ENCODE results near the gene USP54. TPM values are rescaled to one million over a fixed set of nuclear protein-coding genes. Genes with fewer than 3 reads are reported as not detected.

Gene USP54
- total and polyA plus RNA-seq, 8 donors, result 54.8 to 122 (median 66.1) TPM

GRCh38 chr10:73634421-73634820 is 43.3 kb upstream of the USP54 start:
- Histone ChIP-seq H3K36me3 (no peaks in the 10 kb centered on the region), H3K4me3 (no peak overlapping the region), H3K27ac (no peak overlapping the region), H3K4me1 (no peaks in the 10 kb centered on the region), H3K9me3 (no peaks in the 10 kb centered on the region), H3K27me3 (no peaks in the 10 kb centered on the region)
- ATAC-seq (no peak), DNase-seq (peak in 1 of 4 donors; percentile 72)
- intact Hi-C loops (cut with DNase I), result no loop called here
- no peak for TF ChIP-seq CTCF (IDR thresholded peaks at IDR 0.05)

- no peaks in the 10 kb centered on the region for H3K36me3 ChIP-seq
- no peaks in the 10 kb centered on the region for H3K27me3 ChIP-seq
- no peak for ATAC-seq
- H3K27ac ChIP-seq, result no peak overlapping the region
- TF ChIP-seq CTCF (IDR thresholded peaks at IDR 0.05), result no peak
- no peak overlapping the region for H3K4me3 ChIP-seq
- DNase-seq, result no peak
- peaks cover 10 to 11% of the 10 kb centered on the region in 2 donors for H3K4me1 ChIP-seq
- no peaks in the 10 kb centered on the region for H3K9me3 ChIP-seq
- intact Hi-C loops (cut with DNase I), result no loop called here
Observed at GRCh38 chr10:73629165-73629564, 38.0 kb upstream of the USP54 start.

- no peak for DNase-seq
- H3K27me3 ChIP-seq, result no peaks in the 10 kb centered on the region
- H3K9me3 ChIP-seq, result no peaks in the 10 kb centered on the region
- no peak for ATAC-seq
- H3K4me3 ChIP-seq, result no peak overlapping the region
- no peaks in the 10 kb centered on the region for H3K36me3 ChIP-seq
- intact Hi-C loops (cut with DNase I), result no loop called here
- no peak for TF ChIP-seq CTCF (IDR thresholded peaks at IDR 0.05)
- H3K27ac ChIP-seq, result no peak overlapping the region
- H3K4me1 ChIP-seq, result peaks cover 10 to 11% of the 10 kb centered on the region in 2 donors
Observed at GRCh38 chr10:73628405-73628804, 37.3 kb upstream of the USP54 start.

- H3K27me3 ChIP-seq, result no peaks in the 10 kb centered on the region
- no peak overlapping the region for H3K27ac ChIP-seq
- DNase-seq, result no peak
- intact Hi-C loops (cut with DNase I), result no loop called here
- H3K36me3 ChIP-seq, result no peaks in the 10 kb centered on the region
- no peak for TF ChIP-seq CTCF (IDR thresholded peaks at IDR 0.05)
- H3K4me1 ChIP-seq, result peaks cover 10 to 11% of the 10 kb centered on the region in 2 donors
- no peak overlapping the region for H3K4me3 ChIP-seq
- H3K9me3 ChIP-seq, result no peaks in the 10 kb centered on the region
- ATAC-seq, result no peak
Observed at GRCh38 chr10:73627300-73627699, 36.2 kb upstream of the USP54 start.

GRCh38 chr10:73625884-73626752 is 35.0 kb upstream of the USP54 start:
- Histone ChIP-seq H3K36me3 (no peaks in the 10 kb centered on the region), H3K9me3 (no peaks in the 10 kb centered on the region), H3K4me1 (peaks cover 10 to 11% of the 10 kb centered on the region in 2 donors), H3K4me3 (peak overlapping the region; percentile 82 to 83), H3K27me3 (no peaks in the 10 kb centered on the region), H3K27ac (peak overlapping the region; percentile 74 to 78)
- intact Hi-C loops (cut with DNase I), result no loop called here
- DNase-seq, result peak; percentile 95 to 99 (median 96)
- no peak for TF ChIP-seq CTCF (IDR thresholded peaks at IDR 0.05)
- peak; percentile 97 for ATAC-seq
